Bronchus fibroblast of lung (primary cell): ENCODE data around the gene RPN1. TPM values are rescaled to one million over a fixed set of nuclear protein-coding genes. Genes with fewer than 3 reads are reported as not detected.

Experiments
- total RNA-seq: library from RNA; depleted of rRNA; stranded (reverse); fragments of >200 nt; gene quantifications from 2 replicates; pipeline ENCODE4 v1.2.3, GENCODE V29; 2015

The RPN1 gene
- total RNA-seq: 321 and 336 TPM in 2 replicates

GRCh38 chr3:128650096-128651050, at the start of gene RPN1:
Gene RPN1 (minus strand): TSS chr3:128650818. CDS start chr3:128650800, 18 bp downstream.

Other genes starting within 250 kb of the RPN1 start
- not detected in 2 replicates for gene DNAJB8, start 183.9 kb downstream of the RPN1 start, total RNA-seq
- gene GATA2, start 157.6 kb downstream of the RPN1 start, total RNA-seq: 2.8 and 3.7 TPM in 2 replicates
- 47.6 and 64.1 TPM in 2 replicates for gene RAB7A, start 75.4 kb upstream of the RPN1 start, total RNA-seq
- gene ACAD9, start 228.8 kb upstream of the RPN1 start, total RNA-seq: 34.3 and 37.7 TPM in 2 replicates